A673 (cell line): ENCODE results near the gene ATRNL1. TPM values are rescaled to one million over a fixed set of nuclear protein-coding genes. Genes with fewer than 3 reads are reported as not detected.

Source experiments
- BruUV-seq: library from RNA; stranded (reverse); fragments of 400-500 nt; replicated peaks from 2 replicates; lab custom pipeline; 2021; lab: Mats Ljungman, UMichigan
- CTCF ChIA-PET: fragments of 300-600 bp; sonication (Branson Sonifier 250); formaldehyde crosslinking; loops from one replicate; lab custom pipeline; 2022; ENCODE audit warnings: antibody characterized with exemption; lab: Charles Lee
- POLR2A ChIA-PET: fragments of 300-600 bp; sonication (Branson Sonifier 250); formaldehyde crosslinking; loops from one replicate; lab custom pipeline; 2022; ENCODE audit warnings: antibody characterized with exemption; ENCODE audit not compliant: low non-redundant PET; lab: Charles Lee
- DNase-seq: peaks from one replicate; pipeline ENCODE4 v3.0.0-alpha.2; 2015; ENCODE audit warnings: low spot score
- H3K27ac ChIP-seq: fragments of 200-600 bp; sonication (generic); 2 replicates; pipeline ENCODE4 v1.5.1; 2016; ENCODE audit warnings: mixed run types, low read depth, mild to moderate bottlenecking, mixed read lengths, antibody characterized with exemption, low read length; ENCODE audit not compliant: poor library complexity, severe bottlenecking
- H3K27me3 ChIP-seq: fragments of 200-600 bp; sonication (generic); replicated peaks from 2 replicates; pipeline ENCODE4 v1.6.1; 2017; ENCODE audit warnings: mixed run types, low read depth, mild to moderate bottlenecking, mixed read lengths, antibody characterized with exemption, low read length; ENCODE audit not compliant: insufficient read depth, poor library complexity
- H3K36me3 ChIP-seq: fragments of 200-600 bp; sonication (generic); 2 replicates; pipeline ENCODE4 v1.6.1; 2016; ENCODE audit warnings: mixed run types, mild to moderate bottlenecking, mixed read lengths, antibody characterized with exemption, low read length; ENCODE audit not compliant: insufficient read depth, poor library complexity, severe bottlenecking
- H3K4me1 ChIP-seq: fragments of 200-600 bp; sonication (generic); 2 replicates; pipeline ENCODE4 v1.6.1; 2017; ENCODE audit warnings: mixed run types, mild to moderate bottlenecking, mixed read lengths, antibody characterized with exemption, low read length; ENCODE audit not compliant: insufficient read depth, poor library complexity, severe bottlenecking
- H3K4me3 ChIP-seq: fragments of 200-600 bp; sonication (generic); 2 replicates; pipeline ENCODE4 v1.5.1; 2016; ENCODE audit warnings: low read depth, mixed run types, mild to moderate bottlenecking, mixed read lengths, low read length; ENCODE audit not compliant: poor library complexity, severe bottlenecking
- H3K9me3 ChIP-seq: fragments of 200-600 bp; sonication (generic); 2 replicates; pipeline ENCODE4 v1.6.1; 2016; ENCODE audit warnings: mixed run types, low read depth, mild to moderate bottlenecking, mixed read lengths, antibody characterized with exemption, low read length; ENCODE audit not compliant: poor library complexity, severe bottlenecking
- CTCF ChIP-seq: fragments of 300-800, 200-600 bp; sonication (generic); conservative IDR thresholded peaks from 2 replicates; pipeline ENCODE4 v1.5.1; 2017; ENCODE audit warnings: low read depth, mild to moderate bottlenecking, antibody characterized with exemption, low read length, moderate library complexity, mixed read lengths
- EZH2 ChIP-seq: fragments of 200-600 bp; sonication (generic); IDR thresholded peaks from 2 replicates; pipeline ENCODE4 v1.6.1; 2017; ENCODE audit warnings: borderline replicate concordance, low read depth, mild to moderate bottlenecking, mixed read lengths, antibody characterized with exemption, low read length; ENCODE audit not compliant: poor library complexity, severe bottlenecking
- intact Hi-C: fragments of 100-400 bp; cut with micrococcal nuclease; formaldehyde crosslinking; loops from one replicate; pipeline ENCODE4 v1.10.0; 2022; ENCODE audit not compliant: unreplicated experiment
- total RNA-seq: library from RNA; stranded (reverse); gene quantifications from 2 replicates; pipeline ENCODE4 v1.2.3, GENCODE V29; 2021

Gene ATRNL1
- total RNA-seq, 1 experiment from 2014 or later, result 3.0 TPM

GRCh38 chr10:115432188-115432819 is 339.1 kb downstream of the ATRNL1 start:
- no peaks in the 10 kb centered on the region for H3K36me3 ChIP-seq
- POLR2A ChIA-PET, result no interaction called here
- H3K4me1 ChIP-seq, result no peaks in the 10 kb centered on the region
- H3K4me3 ChIP-seq, result no peak overlapping the region
- H3K9me3 ChIP-seq, result no peaks in the 10 kb centered on the region
- TF ChIP-seq CTCF (peak; percentile 56), EZH2 (no peak)
- DNase-seq, result peak; percentile 38
- BruUV-seq, result no TSS peak
- no peaks in the 10 kb centered on the region for H3K27me3 ChIP-seq
- no peak overlapping the region for H3K27ac ChIP-seq
- CTCF ChIA-PET, result no interaction called here
- intact Hi-C loops, result loop anchor here (2.0 kb wide), 1 partner anchor 856 kb away; no protein-coding TSS in a partner anchor

- intact Hi-C loops, result no loop called here
- Histone ChIP-seq H3K36me3 (no peaks in the 10 kb centered on the region), H3K4me1 (no peaks in the 10 kb centered on the region), H3K27me3 (peaks cover 16% of the 10 kb centered on the region), H3K27ac (no peak overlapping the region), H3K9me3 (no peaks in the 10 kb centered on the region), H3K4me3 (no peak overlapping the region)
- ChIA-PET CTCF (no interaction called here), POLR2A (no interaction called here)
- no peak for DNase-seq
- no peak for TF ChIP-seq CTCF
- TF ChIP-seq EZH2, result no peak
- no TSS peak for BruUV-seq
Measured at GRCh38 chr10:115436999-115437398, 343.8 kb downstream of the ATRNL1 start.

- ChIA-PET CTCF (interaction anchor here (0.7 kb wide), 1 partner anchor 309 kb away, joined by 5 read pairs; no protein-coding TSS in a partner anchor), POLR2A (no interaction called here)
- Histone ChIP-seq H3K4me3 (no peak overlapping the region), H3K27ac (no peak overlapping the region), H3K9me3 (no peaks in the 10 kb centered on the region), H3K27me3 (peaks cover 32% of the 10 kb centered on the region), H3K36me3 (no peaks in the 10 kb centered on the region), H3K4me1 (no peaks in the 10 kb centered on the region)
- no TSS peak for BruUV-seq
- DNase-seq, result no peak
- TF ChIP-seq CTCF (peak; percentile 39), EZH2 (no peak)
- intact Hi-C loops, result no loop called here
Measured at GRCh38 chr10:115441907-115442545, 348.9 kb downstream of the ATRNL1 start.
